KOPT-K1 (cell line): ENCODE data around the gene CBR1.
"Not testable (repeated sequence)": the region's sequence is repeated elsewhere in the genome, so short reads cannot be mapped to it uniquely, and the experiment has no call there.

ENCODE experiments used
- H3K27ac ChIP-seq: fragments of 200-600 bp; sonication (generic); 2 replicates; pipeline ENCODE4 v1.5.1; 2016; ENCODE audit warnings: antibody characterized with exemption, mild to moderate bottlenecking, low read depth, low read length; ENCODE audit not compliant: poor library complexity, severe bottlenecking
- H3K36me3 ChIP-seq: fragments of 200-600 bp; sonication (generic); 2 replicates; pipeline ENCODE4 v1.5.1; 2017; ENCODE audit warnings: antibody characterized with exemption, mild to moderate bottlenecking, low read length, moderate library complexity; ENCODE audit not compliant: insufficient read depth
- H3K9me3 ChIP-seq: fragments of 200-600 bp; sonication (generic); 2 replicates; pipeline ENCODE4 v1.5.1; 2017; ENCODE audit warnings: antibody characterized with exemption, low read length, mild to moderate bottlenecking; ENCODE audit not compliant: insufficient read depth, poor library complexity, severe bottlenecking

CBR1 gene

DNA sequence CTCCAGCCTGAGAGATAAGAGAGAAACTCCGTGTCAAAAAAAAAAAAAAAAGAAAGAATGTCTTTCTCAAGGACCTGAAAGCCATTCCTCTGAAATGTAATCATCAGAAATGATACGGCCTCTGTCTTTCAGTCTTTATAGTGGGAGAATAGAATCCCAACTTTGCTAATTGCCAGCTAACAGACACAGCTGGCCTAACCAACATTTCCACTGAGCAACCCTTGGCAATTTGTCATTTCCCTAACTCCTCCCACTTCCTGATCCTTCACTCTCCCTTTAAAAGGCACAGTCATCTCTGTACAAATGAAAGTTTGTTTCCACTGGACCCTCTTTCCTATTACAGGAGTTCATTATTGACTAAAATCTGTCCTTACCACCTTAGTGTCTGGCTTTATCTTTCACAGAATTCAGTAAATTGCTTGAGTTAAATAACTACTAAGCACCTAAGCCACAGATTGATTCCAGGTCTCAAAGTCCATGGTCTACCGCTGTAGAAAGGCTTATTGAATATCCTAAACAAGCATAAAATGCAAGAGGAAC, 4.3 kb upstream of the CBR1 start:
- Histone ChIP-seq H3K36me3 (no peaks in the 10 kb centered on the region), H3K9me3 (peaks cover 23% of the 10 kb centered on the region), H3K27ac (no peak overlapping the region)

DNA sequence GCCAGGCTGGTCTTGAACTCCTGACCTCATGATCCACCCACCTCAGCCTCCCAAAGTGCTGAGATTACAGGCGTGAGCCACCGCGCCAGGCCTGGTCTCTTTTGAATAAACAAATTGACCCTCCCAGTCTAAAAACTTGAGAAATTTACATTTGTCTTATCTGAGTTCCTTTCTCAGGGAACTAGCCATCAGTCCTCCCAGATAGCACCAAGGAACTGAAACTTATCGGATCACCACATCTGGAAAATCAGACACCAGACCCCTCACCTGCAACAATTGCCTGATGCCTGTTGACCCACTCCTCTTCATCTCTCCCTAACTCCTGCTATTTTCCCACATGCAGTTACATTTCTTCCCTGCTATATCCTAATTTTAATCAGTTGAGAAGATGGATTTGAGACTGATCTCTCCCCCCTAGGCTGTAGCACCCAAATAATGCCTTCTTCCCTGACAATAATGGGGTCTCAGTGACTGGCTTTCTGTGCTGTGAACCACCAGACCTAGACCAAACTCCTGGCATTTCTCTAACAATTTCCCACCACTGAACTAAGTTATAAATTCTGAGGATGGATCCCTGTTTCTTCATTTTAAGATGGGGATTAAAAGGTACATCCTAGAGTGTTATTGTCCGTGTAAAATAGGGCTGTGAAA, 951 bp upstream of the CBR1 start:
- Histone ChIP-seq H3K27ac (no peak overlapping the region), H3K36me3 (no peaks in the 10 kb centered on the region), H3K9me3 (peaks cover 23% of the 10 kb centered on the region)

DNA sequence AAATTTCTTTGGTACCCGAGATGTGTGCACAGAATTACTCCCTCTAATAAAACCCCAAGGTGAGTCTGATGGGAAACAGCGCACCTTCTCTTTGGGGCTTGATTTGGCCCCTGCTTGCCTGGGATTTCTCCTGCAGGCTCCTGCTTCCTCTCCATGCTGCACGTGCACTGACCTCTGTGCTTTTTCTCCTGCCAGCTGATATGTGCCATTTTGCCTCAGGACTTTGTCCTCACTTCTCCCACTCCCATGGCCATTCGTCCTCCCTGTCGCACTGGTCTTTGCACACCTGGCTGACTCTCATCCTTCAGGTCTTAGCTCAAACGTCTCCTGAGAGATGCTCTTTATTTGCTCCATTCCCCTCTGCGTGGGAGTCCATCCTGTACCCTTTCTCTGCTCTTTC, 1.2 kb downstream of the CBR1 start:
- Histone ChIP-seq H3K9me3 (peaks cover 23% of the 10 kb centered on the region), H3K36me3 (no peaks in the 10 kb centered on the region), H3K27ac (no peak overlapping the region)

DNA sequence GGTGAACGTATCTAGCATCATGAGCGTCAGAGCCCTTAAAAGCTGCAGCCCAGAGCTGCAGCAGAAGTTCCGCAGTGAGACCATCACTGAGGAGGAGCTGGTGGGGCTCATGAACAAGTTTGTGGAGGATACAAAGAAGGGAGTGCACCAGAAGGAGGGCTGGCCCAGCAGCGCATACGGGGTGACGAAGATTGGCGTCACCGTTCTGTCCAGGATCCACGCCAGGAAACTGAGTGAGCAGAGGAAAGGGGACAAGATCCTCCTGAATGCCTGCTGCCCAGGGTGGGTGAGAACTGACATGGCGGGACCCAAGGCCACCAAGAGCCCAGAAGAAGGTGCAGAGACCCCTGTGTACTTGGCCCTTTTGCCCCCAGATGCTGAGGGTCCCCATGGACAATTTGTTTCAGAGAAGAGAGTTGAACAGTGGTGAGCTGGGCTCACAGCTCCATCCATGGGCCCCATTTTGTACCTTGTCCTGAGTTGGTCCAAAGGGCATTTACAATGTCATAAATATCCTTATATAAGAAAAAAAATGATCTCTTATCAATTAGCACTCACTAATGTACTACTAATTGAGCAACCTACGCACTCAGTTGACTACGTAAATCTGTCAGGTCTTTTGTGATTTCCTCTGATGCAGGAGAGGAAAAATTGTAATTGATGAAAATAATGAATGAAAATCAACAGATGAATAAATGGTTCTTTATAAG, 2.8 kb downstream of the CBR1 start:
- peaks cover 23% of the 10 kb centered on the region for H3K9me3 ChIP-seq
- no peak overlapping the region for H3K27ac ChIP-seq
- H3K36me3 ChIP-seq, result no peaks in the 10 kb centered on the region

DNA sequence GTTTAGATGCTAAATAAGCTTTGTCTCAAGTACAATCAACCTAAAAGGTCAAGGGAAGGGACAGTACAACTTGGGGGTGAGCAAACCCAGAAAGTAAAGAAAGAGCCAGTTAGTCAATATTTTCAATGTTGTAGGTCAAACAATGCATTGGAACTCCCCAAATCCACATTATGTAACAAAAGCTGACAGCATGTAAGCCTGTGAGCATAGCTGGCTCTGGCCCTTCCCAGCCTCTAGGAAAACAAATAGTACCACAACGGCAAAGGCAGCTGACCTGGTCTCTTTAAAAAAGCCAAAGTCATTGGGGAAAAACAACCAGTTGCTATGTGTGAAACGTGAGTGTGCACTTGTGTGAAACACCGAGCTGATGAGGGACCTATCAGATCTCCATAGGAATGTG, 3.4 kb downstream of the CBR1 start:
- Histone ChIP-seq H3K9me3 (peaks cover 17% of the 10 kb centered on the region), H3K36me3 (no peaks in the 10 kb centered on the region), H3K27ac (no peak overlapping the region)

DNA sequence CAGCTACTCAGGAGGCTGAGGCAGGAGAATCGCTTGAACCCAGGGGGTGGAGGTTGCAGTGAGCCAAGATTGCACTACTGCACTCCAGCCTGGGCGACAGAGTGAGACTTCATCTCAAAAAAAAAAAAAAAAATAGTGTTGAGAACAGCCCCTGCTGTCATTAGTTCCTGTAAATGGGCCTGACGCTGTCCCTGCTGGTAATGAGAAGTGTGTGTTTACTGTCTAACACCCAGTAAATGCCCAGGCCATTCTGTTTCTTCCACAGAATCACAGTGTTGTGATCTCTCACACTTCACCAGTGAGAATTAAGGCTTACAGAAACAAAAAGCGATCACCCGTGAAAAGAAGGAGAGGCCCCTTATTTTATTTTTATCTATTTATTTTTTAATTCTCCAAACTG, 4.1 kb downstream of the CBR1 start:
- H3K36me3 ChIP-seq, H3K27ac ChIP-seq, H3K9me3 ChIP-seq: not testable (repeated sequence)

DNA sequence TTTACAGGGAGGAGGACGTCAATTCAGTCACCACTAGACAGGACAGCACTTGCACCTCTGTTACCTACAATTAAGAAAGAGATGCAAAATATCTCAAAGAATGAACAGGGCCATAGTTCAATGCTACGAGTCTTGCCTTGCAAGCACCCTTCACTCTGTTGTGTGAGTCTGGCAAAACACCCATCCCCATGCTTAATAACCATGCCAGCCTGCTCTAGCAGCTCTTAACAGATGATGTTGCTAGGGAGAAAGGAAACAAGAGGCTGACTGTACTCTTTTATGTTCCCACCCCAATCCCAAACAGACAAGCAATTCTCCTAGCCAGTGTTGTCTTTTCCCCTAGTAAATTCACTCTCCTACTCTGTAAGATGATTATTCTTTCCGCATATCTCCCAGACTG, 5.3 kb downstream of the CBR1 start:
- H3K27ac ChIP-seq, result no peak overlapping the region
- H3K36me3 ChIP-seq, result no peaks in the 10 kb centered on the region
- H3K9me3 ChIP-seq, result no peaks in the 10 kb centered on the region

DNA sequence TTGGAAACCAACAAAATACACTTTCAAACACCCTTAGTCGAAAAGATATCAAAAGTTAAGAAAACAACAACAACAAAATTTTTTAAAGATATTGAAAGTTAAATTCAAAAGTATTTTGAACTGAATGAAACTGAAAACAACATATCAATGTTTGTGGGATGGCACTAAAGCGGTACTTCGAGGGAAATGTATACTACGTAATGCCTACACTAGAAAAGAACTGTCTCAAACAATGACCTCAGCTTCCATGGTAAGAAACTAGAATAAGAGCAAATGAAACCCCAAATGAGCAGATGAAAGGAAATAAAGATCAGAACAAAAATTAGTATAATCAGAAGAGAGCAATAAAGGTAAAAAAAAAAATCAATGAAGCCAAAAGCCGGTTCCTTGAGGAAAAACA, 6.1 kb downstream of the CBR1 start:
- Histone ChIP-seq H3K9me3 (no peaks in the 10 kb centered on the region), H3K27ac (no peak overlapping the region), H3K36me3 (no peaks in the 10 kb centered on the region)

DNA sequence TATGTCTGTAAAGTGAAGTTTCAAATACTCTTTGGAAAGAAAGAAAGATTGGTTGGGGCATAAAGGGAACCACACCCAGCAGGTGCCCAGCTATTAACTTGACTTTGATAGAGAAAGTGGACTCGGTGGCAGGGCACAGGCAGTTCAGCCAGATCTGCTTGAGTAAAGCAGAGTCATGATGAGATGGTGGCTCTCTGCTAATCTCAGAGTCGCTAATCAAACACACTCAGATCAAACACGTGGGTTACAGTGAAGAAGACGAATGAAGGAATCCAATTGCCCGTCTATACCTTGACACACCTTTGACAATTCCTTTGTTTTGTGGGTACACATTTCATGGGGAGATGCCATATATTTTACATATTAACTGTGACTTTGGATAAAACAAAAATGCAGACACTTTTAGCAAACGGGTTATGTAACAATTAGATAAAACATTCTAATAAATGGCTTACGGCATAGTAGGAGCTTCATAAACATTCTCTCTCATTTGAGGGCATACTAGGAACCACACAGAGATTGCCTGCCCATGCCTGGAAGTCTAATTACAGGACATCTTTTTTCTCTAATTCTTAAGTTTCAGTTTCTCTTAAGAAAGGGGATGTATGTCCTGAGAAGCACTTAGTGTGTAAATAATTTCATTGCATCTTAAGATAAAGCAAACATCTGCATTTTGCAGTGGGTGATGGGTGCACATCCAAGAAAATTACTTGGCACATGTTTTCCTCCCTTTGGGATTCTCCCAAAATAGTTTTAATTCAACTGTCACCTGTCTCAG, 7.2 kb downstream of the CBR1 start:
- H3K9me3 ChIP-seq, result no peaks in the 10 kb centered on the region
- no peaks in the 10 kb centered on the region for H3K36me3 ChIP-seq
- H3K27ac ChIP-seq, result no peak overlapping the region

DNA sequence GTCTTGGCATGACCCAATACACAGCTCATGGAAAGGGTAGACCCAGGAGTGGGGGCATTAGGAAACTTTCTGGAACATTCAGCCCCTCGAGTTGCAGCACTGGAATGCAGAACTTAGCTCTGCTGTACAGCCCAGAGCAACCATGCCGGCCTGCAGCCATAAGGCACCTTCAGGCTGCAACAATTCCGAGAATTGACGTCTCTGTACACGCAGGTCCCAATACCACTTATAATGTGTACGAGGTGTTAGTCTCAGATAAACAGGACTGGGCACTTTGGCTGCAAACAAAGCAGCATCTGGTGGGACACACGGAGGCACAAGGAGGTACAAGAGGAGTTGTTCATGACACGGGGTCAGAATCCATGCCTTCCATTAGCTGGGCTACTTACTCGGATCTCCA, 7.9 kb downstream of the CBR1 start:
- no peaks in the 10 kb centered on the region for H3K36me3 ChIP-seq
- no peak overlapping the region for H3K27ac ChIP-seq
- no peaks in the 10 kb centered on the region for H3K9me3 ChIP-seq

DNA sequence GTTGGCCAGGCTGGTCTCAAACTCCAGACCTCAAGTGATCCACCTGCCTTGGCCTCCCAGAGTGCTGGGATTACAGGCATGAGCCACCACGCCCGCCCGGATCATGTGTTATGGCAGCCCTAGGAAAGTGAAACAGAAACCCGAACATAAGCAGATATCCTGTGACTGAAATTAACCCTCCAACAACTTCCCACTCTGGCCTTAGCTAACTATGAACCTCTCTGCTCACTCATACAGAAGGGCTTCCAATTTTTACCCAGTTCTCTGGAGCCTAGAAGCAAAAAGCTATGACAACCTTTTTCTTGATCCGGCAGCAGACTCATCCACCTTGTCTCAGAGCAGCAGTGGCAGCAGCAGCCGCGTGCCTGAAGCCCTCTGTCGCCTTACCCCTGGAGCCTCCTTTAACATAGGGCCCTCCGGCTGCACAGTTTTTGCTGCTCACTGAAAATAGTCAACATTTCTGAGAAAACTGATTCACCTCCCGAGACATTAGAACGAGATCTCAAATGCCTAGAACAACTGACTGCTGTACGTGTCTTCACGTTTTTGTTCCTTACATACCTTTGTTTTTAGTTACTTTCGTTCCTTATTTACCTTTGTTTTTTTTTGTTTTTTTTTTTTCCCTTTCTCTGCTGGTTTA, 9.3 kb downstream of the CBR1 start:
- H3K27ac ChIP-seq, result no peak overlapping the region
- no peaks in the 10 kb centered on the region for H3K36me3 ChIP-seq
- H3K9me3 ChIP-seq, result no peaks in the 10 kb centered on the region

DNA sequence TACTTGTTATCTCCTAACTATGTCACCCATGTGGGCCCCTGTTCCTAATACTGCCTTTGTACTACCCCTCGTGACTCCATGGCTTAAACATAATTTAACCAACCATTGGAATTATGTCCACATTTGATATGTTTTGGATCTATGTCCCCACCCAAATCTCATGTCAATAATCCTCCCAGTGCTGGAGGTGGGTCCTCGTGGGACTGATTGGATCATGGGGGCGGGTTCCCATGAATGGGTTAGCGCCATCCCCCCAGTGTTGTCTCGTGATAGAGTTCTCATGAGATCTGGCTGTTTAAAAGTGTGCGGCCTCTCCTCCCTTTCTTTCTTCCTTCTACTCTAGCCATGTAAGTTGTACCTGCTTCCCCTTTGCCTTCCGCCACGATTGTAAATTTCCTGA, 9.8 kb downstream of the CBR1 start:
- H3K36me3 ChIP-seq, result no peaks in the 10 kb centered on the region
- H3K27ac ChIP-seq, result no peak overlapping the region
- no peaks in the 10 kb centered on the region for H3K9me3 ChIP-seq

DNA sequence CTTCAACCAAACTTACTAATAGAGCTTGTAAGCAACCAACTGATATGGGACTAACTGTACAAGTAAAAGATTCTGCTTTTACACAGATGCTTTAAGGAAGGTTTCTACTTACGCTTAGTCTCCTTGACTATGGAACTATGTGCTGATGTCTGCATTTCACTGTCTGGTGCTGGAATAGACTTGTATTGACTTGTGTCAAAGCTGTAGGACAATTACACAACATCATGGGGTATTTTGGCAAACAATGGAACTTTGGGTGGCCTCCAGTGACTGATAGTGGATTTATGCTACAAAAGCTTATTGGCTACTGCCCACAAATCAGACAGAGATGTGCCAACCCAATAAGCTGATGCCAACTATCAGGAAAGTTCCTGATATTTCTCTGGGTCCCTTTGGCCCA, 10.6 kb downstream of the CBR1 start:
- H3K9me3 ChIP-seq, result no peaks in the 10 kb centered on the region
- H3K27ac ChIP-seq, result no peak overlapping the region
- no peaks in the 10 kb centered on the region for H3K36me3 ChIP-seq

DNA sequence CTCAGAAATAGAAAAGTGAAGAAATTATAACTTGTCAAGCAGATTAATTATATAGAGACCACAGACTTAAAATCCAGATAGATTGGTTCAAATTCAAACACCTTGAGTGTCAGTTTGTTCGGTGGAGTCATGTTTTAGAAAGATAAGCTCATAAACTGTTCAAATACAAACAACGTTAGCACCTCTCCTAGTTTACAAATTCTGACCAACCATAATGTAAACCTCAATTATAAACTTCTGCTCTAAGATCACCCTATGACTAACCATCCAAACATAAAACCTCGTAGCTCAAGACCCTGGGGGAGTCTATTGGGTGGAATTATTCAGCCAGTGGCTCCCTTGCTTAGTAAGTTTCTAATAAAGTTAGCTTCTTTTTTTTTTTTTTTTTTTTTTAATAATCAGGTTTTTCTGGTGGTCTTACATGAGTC, 12.4 kb downstream of the CBR1 start:
- Histone ChIP-seq H3K27ac (no peak overlapping the region), H3K36me3 (no peaks in the 10 kb centered on the region), H3K9me3 (no peaks in the 10 kb centered on the region)
